Esophagus squamous epithelium (tissue), 4 donors: ENCODE results near the gene ELL2.

ENCODE experiments used
- CTCF ChIP-seq, 6 experiments: fragments of 450-650 bp in 4 of 6; fragments of 200-600 bp in 2 of 6; sonication (generic) in 2 of 6; IDR thresholded peaks; one replicate each; pipeline ENCODE4 v1.5.1; 2016 to 2019; ENCODE audit warnings: antibody characterized with exemption in 6 of 6, mild to moderate bottlenecking in 4 of 6, moderate library complexity in 4 of 6
- POLR2A ChIP-seq, 4 donors: fragments of 450-650 bp; IDR thresholded peaks; one replicate each; pipeline ENCODE4 v1.6.1; 2017; ENCODE audit warnings: antibody characterized with exemption in 4 of 4, mild to moderate bottlenecking in 4 of 4, moderate library complexity in 3 of 4

- TF ChIP-seq CTCF (IDR thresholded peaks at IDR 0.05): no peak
- TF ChIP-seq POLR2A (IDR thresholded peaks at IDR 0.05): no peak
These were observed 13.0 kb downstream of the ELL2 start for GRCh38 chr5:95948631-95949030.
